Endothelial cell of umbilical vein (primary cell): ENCODE data around the gene LIPM. TPM values are rescaled to one million over a fixed set of nuclear protein-coding genes. Genes with fewer than 3 reads are reported as not detected.

Experiments
- BruUV-seq: library from RNA; stranded (reverse); fragments of 400-500 nt; replicated peaks from 2 replicates; lab custom pipeline; 2021; lab: Mats Ljungman, UMichigan
- CTCF ChIA-PET: fragments of 300-600, 350-600 bp; sonication (Branson Sonifier 250); formaldehyde crosslinking; loops from one replicate; lab custom pipeline; 2021; ENCODE audit warnings: antibody characterized with exemption, inconsistent platforms; lab: Charles Lee
- POLR2A ChIA-PET: fragments of 300-600, 350-600 bp; sonication (Branson Sonifier 250); formaldehyde crosslinking; loops from one replicate; lab custom pipeline; 2021; ENCODE audit warnings: antibody characterized with exemption, inconsistent platforms; lab: Charles Lee
- DNase-seq: peaks from one replicate; pipeline ENCODE4 v3.0.0-alpha.2; 2011; ENCODE audit warnings: low read depth, low spot score
- FAIRE-seq: peaks from 2 replicates; lab custom pipeline; 2011; peaks lifted over from hg19 to GRCh38; lab: Jason Lieb, UNC
- H2AFZ ChIP-seq: 2 replicates; pipeline ENCODE4 v1.6.0; 2012; ENCODE audit warnings: low read depth, low read length, control low read depth, inconsistent platforms
- H3K27ac ChIP-seq: 2 replicates; pipeline ENCODE4 v1.5.1; 2011; ENCODE audit warnings: low read depth, mild to moderate bottlenecking, control low read depth, low read length, moderate library complexity; ENCODE audit not compliant: insufficient read depth
- H3K27me3 ChIP-seq, 2 experiments: 2 replicates each; pipeline versions ENCODE4 v1.6.0 to v1.6.1; 2011; ENCODE audit warnings: low read length in 2 of 2, mixed read lengths in 1 of 2; ENCODE audit not compliant: control insufficient read depth in 2 of 2, insufficient read depth in 2 of 2
- H3K36me3 ChIP-seq, 2 experiments: 2 replicates in 1 of 2; 3 replicates in 1 of 2; pipeline ENCODE4 v1.5.1; 2011; ENCODE audit warnings: low read length in 2 of 2, mild to moderate bottlenecking in 1 of 2, moderate library complexity in 1 of 2; ENCODE audit not compliant: control insufficient read depth in 2 of 2, insufficient read depth in 2 of 2; ENCODE audit errors: extremely low read depth in 1 of 2
- H3K4me1 ChIP-seq: 3 replicates; pipeline ENCODE4 v1.5.1; 2011; ENCODE audit warnings: mild to moderate bottlenecking, low read length; ENCODE audit not compliant: control insufficient read depth, insufficient read depth; ENCODE audit errors: extremely low read depth
- H3K4me2 ChIP-seq: 2 replicates; pipeline ENCODE4 v1.6.1; 2011; ENCODE audit warnings: low read length, control low read depth, mixed read lengths; ENCODE audit not compliant: insufficient read depth
- H3K4me3 ChIP-seq, 3 experiments: fragments of 200-600 bp in 1 of 3; sonication (generic), shearing (Covaris generic) in 1 of 3; replicated peaks in 1 of 3; 2 replicates each; pipeline ENCODE4 v1.5.1; 2011 to 2016; ENCODE audit warnings: control low read depth in 3 of 3, low read length in 3 of 3, mild to moderate bottlenecking in 2 of 3, inconsistent platforms in 1 of 3, low read depth in 1 of 3, moderate library complexity in 1 of 3; ENCODE audit not compliant: insufficient read depth in 1 of 3
- H3K79me2 ChIP-seq: 2 replicates; pipeline ENCODE4 v1.6.0; 2012; ENCODE audit warnings: low read length, inconsistent platforms; ENCODE audit not compliant: control insufficient read depth, insufficient read depth
- H3K9ac ChIP-seq: replicated peaks from 2 replicates; pipeline ENCODE3; 2011; ENCODE audit warnings: low read length, control low read depth; ENCODE audit not compliant: insufficient read depth; ENCODE audit errors: extremely low read depth
- H3K9me1 ChIP-seq: replicated peaks from 3 replicates; pipeline ENCODE4 v1.6.0; 2011; ENCODE audit warnings: mild to moderate bottlenecking, low read length; ENCODE audit not compliant: control insufficient read depth, insufficient read depth; ENCODE audit errors: extremely low read depth
- H3K9me3 ChIP-seq: replicated peaks from 2 replicates; pipeline ENCODE4 v1.5.1; 2012; ENCODE audit warnings: low read length, inconsistent platforms; ENCODE audit not compliant: control insufficient read depth, insufficient read depth
- H4K20me1 ChIP-seq: replicated peaks from 2 replicates; pipeline ENCODE3; 2011; ENCODE audit warnings: mild to moderate bottlenecking, low read length; ENCODE audit not compliant: control insufficient read depth, insufficient read depth; ENCODE audit errors: extremely low read depth
- CTCF ChIP-seq, 2 donors: IDR thresholded peaks; 1 replicate in 1 of 2; 2 replicates in 1 of 2; pipeline ENCODE4 v1.5.1; 2011; ENCODE audit warnings: low read length in 2 of 2, mild to moderate bottlenecking in 2 of 2, moderate library complexity in 2 of 2, control low read depth in 1 of 2, inconsistent platforms in 1 of 2, low read depth in 1 of 2; ENCODE audit not compliant: insufficient read depth in 1 of 2; ENCODE audit errors: extremely low read depth in 1 of 2
- EZH2 ChIP-seq: IDR thresholded peaks from 2 replicates; pipeline ENCODE4 v1.6.1; 2012; ENCODE audit warnings: borderline replicate concordance, low read depth, mild to moderate bottlenecking, moderate library complexity, low read length, inconsistent platforms; ENCODE audit not compliant: severe bottlenecking
- FOS ChIP-seq: IDR thresholded peaks from 2 replicates; pipeline ENCODE4 v1.6.1; 2011; ENCODE audit warnings: mild to moderate bottlenecking, low read length, moderate library complexity, borderline replicate concordance; ENCODE audit not compliant: insufficient read depth
- GATA2 ChIP-seq: IDR thresholded peaks from 2 replicates; pipeline ENCODE4 v1.7.0; 2011; ENCODE audit warnings: low read depth, mild to moderate bottlenecking, moderate library complexity, mixed read lengths, low read length; ENCODE audit not compliant: insufficient read length, insufficient read depth
- JUN ChIP-seq: IDR thresholded peaks from 2 replicates; pipeline ENCODE4 v1.6.1; 2011; ENCODE audit warnings: borderline replicate concordance, low read depth; ENCODE audit not compliant: insufficient read length, insufficient read depth
- MAX ChIP-seq: IDR thresholded peaks from 2 replicates; pipeline ENCODE4 v1.6.1; 2011; ENCODE audit not compliant: insufficient read depth, insufficient read length
- MYC ChIP-seq: IDR thresholded peaks from one replicate; pipeline ENCODE4 v1.6.1; 2011; ENCODE audit warnings: mild to moderate bottlenecking, low read depth, low read length
- POLR2A ChIP-seq: IDR thresholded peaks from 2 replicates; pipeline ENCODE4 v1.6.1; 2012; ENCODE audit warnings: low read depth, mild to moderate bottlenecking, control low read depth, low read length
- POLR2AphosphoS5 ChIP-seq: IDR thresholded peaks from 2 replicates; pipeline ENCODE4 v1.6.1; 2012; ENCODE audit warnings: low read depth, mild to moderate bottlenecking, control low read depth, low read length, moderate library complexity; ENCODE audit not compliant: insufficient read depth
- dilution Hi-C: fragments of 300-500 bp; cut with MboI; formaldehyde crosslinking; loops from one replicate; pipeline ENCODE4 v1.15.0; 2019; ENCODE audit warnings: low sequenced_read_pairs; ENCODE audit not compliant: extremely low pct_ligation_motif_present
- intact Hi-C: fragments of 100-400 bp; cut with micrococcal nuclease; formaldehyde crosslinking; loops from one replicate; pipeline ENCODE4 v1.10.0; 2022
- polyA plus RNA-seq, 4 experiments: library from polyadenylated mRNA; depleted of rRNA in 3 of 4; stranded (reverse) in 3 of 4; unstranded in 1 of 4; fragments of >200 nt; gene quantifications; 2 replicates each; pipeline versions ENCODE4 v1.2.1 to v1.2.3, GENCODE V29; 2011 to 2012; ENCODE audit warnings: missing spikeins in 1 of 4
- total RNA-seq: library from RNA; stranded (reverse); gene quantifications from 2 replicates; pipeline ENCODE4 v1.2.3, GENCODE V29; 2021

Gene LIPM
- total and polyA plus RNA-seq, 2 donors (not counting 3 experiments of a cell fraction or from before 2014, with no cell fraction given), result not detected

GRCh38 chr10:88831709-88832108 lies 29.2 kb downstream of the LIPM start:
- intact Hi-C loops, result no loop called here
- Histone ChIP-seq H3K79me2 (no peaks in the 10 kb centered on the region), H3K27me3 (peaks cover 0 to 2% of the 10 kb centered on the region in 2 experiments), H3K36me3 (no peaks in the 10 kb centered on the region), H3K4me2 (no peak overlapping the region), H3K9me3 (no peaks in the 10 kb centered on the region), H2AFZ (no peak overlapping the region), H3K27ac (no peak overlapping the region), H4K20me1 (no peaks in the 10 kb centered on the region), H3K9ac (no peak overlapping the region), H3K4me3 (no peak overlapping the region), H3K4me1 (no peaks in the 10 kb centered on the region), H3K9me1 (no peaks in the 10 kb centered on the region)
- TF ChIP-seq EZH2 (no peak), FOS (no peak), JUN (no peak), MAX (no peak), GATA2 (no peak), POLR2AphosphoS5 (no peak), POLR2A (no peak), CTCF (IDR thresholded peaks at IDR 0.05; ENCODE audit: extremely low read depth in 1 of 2, insufficient read depth in 1 of 2, low read depth in 1 of 2, low read length in 2 of 2) (no peak), MYC (no peak)
- ChIA-PET POLR2A (no interaction called here), CTCF (interaction anchor here (0.9 to 5.3 kb wide), 4 partner anchors 102 to 267 kb away, joined by 3 to 26 read pairs (median 14); no protein-coding TSS in a partner anchor)
- DNase-seq (no peak), FAIRE-seq (no peak)
- no TSS peak for BruUV-seq
- dilution Hi-C loops, result no loop called here
